ENCODE results near the gene NKAIN2.
"Not testable (repeated sequence)": the region's sequence is repeated elsewhere in the genome, so short reads cannot be mapped to it uniquely, and the experiment has no call there.

The NKAIN2 gene

DNA sequence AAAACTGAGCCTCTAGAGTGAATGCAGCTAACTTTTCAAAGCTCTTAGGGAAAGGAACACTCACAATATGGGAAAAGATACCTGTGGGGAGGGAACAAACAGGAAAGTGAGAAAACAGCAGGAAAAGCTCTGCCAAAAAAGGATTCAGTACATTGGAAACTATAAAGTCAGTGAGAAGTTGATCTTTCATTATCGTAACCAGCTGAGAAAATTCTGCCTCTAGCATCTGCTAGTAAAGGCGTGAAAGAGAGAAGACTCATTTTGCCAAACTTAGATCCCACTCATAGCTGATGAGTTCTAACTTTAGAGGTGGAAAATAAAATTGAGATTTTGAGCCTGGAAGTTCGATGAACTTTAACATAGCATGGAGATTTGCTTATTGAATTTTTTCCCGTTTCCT, 836.8 kb downstream of the NKAIN2 start:
- no peak for DNase-seq

DNA sequence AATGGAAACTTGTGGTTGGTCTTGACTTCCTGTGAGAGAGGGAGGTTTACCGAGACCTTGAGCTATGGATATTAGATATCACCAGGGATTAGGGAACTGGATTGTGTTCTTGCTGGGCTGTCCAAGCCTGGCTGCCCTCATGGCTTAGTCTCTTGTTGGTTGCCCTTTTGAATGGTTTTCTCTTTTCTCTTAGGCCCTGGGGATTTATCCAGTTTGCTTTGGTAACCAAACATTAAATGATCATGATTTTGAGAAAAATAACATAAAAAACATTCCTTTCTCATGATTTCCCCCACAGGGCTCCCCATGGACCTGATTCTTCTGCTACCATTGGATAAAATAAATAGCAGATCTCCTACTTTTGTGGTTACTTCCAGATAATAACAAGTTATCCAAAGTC, 852.2 kb downstream of the NKAIN2 start:
- no peak for DNase-seq

DNA sequence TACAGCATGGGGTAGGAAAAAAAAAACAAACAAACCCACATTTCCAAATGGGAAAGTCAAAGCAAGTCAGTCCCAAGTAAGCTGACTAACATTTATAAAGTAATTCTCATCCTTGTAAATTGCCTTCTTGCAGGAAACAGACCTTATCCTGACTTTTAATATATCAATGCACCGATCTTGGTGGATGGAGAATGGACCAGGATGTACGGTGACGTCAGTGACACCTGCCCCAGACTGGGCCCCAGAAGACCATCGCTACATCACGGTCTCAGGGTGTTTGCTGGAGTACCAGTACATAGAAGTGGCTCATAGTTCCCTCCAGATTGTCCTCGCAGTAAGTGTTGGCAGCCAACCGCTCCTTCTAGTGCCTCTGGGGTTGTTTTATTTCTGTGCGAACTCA, 854.4 kb downstream of the NKAIN2 start:
- no peak for DNase-seq

DNA sequence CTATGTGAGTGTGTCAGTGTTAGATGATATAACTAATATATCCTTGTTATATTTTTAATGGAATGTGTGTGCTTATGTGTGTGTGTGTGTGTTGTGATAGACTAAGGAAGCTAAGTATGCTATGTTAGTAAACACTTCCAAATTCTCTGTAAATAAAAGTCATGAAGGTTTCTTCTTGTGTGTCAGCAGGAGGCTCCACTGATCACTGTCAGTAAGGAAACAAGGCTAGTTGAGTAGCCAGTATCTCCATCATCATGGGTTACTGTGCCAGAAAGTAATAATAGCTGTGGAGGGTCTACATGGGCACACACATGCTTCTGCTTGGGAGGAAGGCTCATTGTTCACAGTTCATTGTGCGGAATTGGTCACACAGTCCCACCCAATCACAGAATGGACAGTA, 855.8 kb downstream of the NKAIN2 start:
- no peak for DNase-seq

DNA sequence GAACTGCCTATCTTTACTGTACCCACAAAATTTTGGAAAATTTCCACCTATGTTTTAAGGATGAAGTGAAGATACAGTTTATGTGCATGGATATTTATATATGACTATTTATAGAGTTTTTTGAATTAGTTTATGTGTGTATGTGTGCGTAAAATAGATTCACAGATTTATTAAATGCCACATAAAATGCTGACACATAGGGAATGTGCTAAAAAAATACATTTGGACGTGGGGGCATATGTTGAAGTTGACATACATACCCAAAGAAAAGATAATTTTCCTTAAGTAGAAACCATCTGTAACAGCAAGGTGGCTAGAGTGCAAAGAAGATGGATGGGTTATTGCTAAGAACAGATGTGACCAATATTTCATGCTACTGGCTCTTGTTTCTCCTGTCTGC, 856.5 kb downstream of the NKAIN2 start:
- no peak for DNase-seq

DNA sequence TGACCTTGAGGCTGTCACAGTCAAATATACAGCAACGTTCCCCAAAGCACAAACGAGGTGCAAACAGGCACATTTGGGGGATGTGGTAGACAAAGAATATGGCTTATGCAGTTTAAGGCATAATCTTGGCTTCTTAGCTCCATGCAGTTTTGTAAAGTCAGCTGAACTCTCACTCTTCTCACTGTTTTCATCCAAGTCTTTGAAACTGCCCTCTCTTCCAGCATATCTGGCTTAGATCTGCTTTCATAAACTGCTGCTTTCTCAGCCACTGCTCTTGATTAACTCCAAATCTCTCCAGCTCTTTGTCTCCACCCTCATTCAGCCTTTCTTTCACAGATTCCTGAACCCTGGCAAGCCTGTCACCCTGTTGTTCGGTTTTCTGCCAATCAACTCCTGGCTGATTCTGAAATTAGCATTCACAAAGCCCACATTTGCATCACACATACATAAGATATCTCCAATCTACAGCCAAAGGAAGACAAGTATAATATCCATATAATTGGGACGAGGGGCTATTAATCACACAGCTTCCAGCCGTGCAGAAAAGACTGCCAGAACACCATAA, 857.5 kb downstream of the NKAIN2 start:
- DNase-seq: peak; percentile 31

DNA sequence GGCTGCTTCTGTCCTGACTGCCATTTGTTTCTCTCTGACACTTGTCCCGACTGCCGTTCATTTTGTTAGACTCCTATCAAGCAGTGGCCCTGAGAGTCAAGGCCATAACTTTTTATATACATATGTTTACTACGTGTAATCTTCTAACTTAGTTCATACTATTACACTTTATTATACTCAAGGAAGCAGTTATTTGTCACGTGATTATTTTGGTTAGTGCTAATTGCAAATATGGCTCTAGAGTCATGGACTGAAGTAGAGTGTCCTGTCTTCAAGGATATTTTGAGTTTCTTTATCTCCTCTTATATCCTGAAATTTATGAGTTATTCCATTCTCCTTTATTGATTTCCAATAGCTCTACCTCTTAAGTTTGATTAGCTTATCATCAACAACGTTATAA, 864.4 kb downstream of the NKAIN2 start:
- no peak for DNase-seq

DNA sequence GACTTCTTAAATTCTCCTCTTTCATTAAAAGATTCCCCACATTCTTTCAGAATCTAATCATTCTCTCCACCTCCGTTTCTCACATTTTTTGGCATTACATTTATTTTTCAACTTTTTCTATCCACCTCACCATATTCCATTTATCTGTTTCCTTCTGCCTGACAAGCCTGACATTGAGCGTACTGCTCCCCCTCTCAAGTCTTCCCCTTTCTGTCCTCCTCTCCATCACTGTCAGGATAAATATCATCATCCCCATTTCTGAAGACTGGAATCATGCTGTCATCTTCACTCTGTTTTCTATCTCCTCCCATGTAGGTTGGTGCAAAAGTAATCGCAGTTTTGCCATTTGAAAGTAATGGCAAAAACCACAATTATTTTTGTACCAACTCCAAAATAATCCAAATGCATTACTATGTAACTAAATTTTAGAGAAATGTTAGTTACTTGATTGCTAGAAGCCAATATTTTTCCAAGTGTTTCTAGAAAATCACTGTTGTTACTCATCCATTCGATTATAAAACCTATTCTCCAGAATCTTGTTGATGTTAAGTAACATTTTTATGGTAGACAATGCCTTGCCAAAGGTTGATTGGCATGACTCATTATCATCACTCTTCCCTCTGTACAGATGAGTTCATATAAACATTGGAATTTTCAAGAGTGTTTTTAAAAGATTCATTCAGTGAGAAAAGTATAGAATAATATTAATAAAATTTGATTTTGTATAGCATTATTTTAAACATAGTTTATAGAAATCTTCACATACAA, 866.2 kb downstream of the NKAIN2 start:
- no peak for DNase-seq

DNA sequence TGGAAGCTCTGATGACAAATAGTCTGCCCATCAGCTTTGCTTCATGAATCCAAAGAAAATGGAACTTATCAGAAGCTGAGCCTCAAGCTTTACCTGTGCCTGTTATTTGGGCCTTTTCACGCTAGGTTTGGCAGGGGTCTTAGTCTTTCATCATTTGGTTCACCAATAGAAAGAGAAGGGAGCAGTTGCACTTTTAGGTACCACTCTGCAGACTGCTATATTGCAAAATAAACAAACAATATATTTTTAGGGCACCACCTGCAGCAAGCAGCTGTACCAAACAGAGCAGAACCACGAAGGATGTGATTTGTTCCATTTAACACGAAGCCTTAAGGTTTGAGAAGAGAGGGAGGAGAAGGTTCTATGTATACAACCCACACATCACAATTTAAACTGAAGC, 867.1 kb downstream of the NKAIN2 start:
- DNase-seq: no peak

DNA sequence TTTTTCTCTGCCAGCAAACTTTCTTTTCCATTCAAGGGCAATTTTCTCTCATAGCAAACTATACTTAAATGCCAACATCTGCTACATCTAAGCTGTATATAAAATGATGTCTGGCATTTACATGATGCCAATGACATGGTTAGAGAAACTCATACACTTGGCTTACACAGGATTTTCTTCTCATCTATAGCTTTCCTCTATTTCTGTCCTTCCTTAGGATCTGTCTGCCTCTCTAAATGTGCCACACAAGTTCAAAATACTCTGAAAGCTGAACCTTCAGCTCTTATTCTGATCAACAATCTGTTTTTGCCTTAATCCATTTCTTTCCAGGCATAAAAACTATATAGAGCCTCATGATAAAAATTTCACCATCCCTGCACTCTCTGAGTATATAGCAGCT, 867.7 kb downstream of the NKAIN2 start:
- DNase-seq: no peak

DNA sequence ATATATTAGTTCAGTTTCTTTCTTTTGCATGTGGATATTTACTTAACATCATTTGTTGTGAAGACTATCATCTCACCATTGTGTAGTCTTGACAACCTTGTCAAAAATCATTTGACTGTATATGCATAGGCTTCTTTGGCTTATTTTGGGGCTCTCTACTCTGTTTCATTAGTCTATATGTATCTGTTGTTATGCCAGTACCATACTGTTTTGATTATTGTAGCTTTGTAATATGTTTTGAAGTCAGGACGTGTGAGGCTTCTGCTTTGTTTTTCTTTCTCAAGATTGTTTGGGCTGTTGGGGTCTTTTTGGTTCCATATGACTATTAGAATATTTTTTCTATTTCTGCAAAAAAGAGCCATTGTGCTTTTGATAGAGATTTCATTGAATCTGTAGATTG, 870.4 kb downstream of the NKAIN2 start:
- DNase-seq: no peak

DNA sequence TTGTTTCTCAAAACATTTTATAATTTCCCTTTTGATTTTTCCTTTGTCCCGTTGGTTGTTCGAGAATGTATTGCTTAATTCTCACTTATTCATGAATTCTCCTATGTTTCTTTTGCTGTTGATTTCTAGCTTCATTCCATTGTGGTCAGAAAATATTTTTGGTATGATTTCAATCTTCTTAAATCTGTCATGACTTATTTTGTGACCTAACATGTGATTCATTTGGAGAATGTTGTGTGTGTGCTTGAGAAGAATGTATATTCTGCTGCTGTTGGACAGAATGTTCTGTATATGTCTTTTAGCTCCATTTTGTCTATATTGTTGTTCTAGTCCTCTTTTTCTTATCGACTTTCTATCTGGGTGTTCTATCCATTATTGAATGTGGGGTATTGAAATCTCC, 872.4 kb downstream of the NKAIN2 start:
- DNase-seq: no peak

DNA sequence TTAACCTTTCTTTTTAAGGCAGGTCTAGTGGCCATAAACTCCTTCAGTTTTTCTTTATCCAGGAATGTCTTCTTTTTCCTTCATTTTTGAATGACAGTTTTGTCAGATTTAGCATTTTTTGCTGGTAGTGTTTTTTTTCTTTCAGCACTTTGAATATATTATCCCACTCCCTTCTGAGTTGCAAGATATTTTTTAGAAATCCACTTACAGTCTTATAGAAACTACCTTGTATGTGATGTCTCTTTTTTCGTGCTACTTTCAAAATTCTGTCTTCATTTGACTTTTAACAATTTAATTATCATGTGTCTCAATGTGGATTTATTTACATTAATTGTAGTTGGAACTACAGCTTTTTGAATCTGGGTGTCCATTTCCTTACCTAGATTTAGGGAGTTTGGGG, 874.2 kb downstream of the NKAIN2 start:
- no peak for DNase-seq

DNA sequence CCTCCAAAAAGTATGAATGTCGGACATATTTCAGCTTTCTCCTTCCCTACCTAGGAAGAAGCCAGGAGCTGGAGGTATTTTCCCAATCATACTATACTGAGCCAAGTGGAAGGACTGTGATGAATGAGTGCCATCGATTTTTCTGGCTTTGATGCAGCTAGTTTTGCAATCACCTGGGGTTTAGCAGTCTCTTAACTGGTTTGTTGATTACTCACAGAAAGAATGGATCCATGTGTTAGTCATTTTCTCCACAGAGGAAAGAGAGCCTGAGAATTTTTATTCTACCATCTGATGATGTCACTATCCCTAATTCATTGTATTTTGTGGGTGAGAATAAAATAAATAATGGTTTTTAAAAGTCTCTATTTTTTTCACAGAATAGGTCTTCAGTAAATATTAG, 875.7 kb downstream of the NKAIN2 start:
- DNase-seq: no peak

DNA sequence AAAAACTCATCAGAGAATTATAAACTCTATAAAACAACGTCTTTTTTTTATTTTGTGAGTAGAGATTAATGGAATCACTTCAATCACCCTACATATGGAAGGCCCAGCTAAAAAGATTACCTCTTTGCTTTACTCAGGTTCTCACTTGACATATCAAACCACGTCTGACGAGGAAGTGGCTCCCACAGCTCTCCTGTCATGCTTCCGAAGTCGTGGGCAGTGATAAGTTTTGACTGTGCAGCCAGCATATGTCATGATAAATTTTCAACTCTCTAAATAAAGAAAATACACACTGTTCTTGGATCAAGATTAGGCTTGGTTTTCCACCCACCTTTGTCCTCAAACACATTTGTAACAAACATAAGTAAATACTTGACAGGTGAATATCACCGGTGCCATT, 879.1 kb downstream of the NKAIN2 start:
- no peak for DNase-seq

DNA sequence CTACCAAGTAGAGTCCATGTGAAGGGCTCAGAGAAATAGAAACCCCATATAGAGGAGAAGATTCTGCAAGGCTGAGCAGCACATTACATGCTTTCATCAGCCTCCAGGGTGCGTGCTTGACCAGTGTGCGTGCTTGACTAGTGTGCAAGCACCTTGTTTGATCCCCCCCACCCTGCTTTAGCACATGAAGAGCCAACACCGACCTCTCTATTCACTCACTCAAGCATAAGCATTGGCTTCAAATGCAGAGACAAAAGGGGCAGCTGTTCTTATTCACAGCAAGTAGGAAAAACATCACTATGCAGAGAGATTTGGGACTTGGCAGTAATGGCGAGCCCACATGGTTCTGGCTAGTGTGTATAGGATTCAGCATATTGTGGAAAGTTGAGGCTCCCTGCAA, 879.8 kb downstream of the NKAIN2 start:
- DNase-seq: peak; percentile 21

DNA sequence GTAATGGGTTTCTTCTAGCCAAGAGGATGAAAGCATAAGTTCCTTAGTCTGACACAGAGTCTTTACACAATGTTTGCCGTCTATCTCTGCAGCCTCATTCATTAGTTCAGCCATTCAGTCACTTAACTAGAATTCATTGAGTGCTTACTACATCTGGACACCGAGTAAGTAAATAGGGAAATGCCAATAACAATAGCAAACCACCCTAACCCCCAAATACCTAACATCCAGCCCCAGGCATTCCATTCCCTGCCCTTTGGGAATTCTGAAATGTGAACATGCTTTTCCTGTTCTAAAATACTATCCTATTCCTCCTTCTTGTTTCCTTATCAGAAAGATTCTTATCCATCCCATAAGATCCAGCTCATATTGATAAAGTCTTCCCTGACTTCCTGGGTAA, 881.0 kb downstream of the NKAIN2 start:
- no peak for DNase-seq

DNA sequence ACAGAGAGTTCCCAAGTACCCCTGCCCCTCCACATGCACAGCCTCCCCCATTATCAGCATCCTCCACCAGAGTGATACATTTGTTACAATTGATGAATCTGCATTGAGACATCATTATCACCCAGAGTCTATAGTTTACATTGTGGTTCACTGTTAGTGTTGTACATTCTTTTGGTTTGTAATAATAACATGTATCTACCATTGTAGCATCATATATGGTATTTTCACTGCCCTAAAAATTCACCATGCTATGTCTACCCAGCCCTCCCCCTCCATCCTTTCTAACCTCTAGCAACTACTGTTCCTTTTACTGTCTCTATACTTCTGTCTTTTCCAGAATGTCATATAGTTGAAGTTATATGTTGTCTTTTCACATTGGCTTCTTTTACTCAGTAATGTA, 884.7 kb downstream of the NKAIN2 start:
- no peak for DNase-seq

DNA sequence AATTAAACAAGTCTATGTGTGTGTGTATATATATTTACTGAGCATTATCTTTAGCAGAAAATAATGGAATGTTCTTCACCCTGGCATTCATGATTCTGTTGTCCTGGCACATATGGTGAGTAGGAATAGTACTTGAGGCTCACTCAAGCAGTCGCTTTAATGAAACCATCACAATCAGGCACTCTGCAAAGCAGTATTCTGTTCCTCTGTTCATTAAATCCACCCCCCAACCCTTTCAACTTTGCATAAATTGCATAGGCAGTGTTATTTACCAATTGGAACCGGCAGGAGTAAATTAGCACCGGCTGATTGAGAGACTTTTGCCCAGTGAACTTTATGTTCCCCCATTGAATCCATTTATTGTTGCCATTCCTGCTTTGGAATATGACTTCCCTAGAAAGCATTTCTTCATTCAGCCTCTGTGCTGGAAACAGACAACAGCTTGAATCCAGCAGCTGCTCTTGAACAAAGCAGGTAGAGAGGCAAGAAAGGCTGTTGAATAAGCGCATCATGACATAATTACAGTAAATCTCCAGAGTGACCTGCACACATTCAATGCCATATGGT, 890.6 kb downstream of the NKAIN2 start:
- peak; percentile 16 for DNase-seq

DNA sequence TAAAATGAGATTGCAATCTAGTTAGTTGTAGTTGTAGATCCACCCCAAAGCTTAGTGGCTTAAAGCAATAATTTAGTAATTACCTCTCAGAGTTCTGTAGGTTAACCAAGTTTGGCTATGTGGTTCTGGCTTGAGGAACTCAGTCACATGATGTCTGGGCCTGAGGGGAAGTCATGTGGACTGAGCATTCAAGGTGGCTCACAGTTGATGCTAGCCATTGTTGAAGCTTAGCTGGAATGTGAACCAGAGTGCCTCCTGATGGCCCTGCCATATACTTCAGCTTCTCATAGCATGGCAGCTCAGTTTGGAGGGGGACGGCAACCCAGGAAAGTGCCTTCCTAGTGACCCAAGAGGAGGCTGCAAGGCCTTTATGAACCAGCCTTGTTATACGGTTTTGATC, 895.4 kb downstream of the NKAIN2 start:
- no peak for DNase-seq

DNA sequence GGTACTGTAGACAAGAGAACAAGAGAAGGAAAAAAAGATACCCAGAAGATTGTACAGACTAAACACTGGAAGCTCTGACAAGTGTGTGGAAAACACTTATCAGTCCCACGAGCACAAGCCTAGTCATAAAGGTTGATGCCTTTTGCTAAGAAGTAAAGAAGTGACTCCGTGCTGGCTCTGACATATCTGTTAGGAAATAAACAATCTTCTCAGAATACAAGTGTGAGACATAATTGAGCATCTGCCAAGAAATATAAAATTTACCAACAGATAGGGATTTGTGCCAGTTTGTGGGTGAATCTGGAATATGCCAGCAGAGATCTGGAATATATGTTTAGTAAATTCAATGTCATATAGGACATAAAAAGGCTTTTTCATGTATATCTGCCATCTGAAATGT, 899.9 kb downstream of the NKAIN2 start:
- DNase-seq: no peak

DNA sequence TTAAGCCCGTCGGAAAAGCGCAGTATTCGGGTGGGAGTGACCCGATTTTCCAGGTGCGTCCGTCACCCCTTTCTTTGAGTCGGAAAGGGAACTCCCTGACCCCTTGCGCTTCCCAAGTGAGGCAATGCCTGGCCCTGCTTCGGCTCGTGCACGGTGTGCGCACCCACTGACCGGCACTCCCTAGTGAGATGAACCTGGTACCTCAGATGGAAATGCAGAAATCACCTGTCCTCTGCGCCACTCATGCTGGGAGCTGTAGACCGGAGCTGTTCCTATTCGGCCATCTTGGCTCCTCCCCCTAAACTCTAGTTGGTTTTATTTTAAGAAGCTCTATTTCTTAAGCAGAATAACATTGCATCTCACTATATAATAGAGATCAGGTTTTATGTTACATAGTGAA, 908.9 kb downstream of the NKAIN2 start:
- DNase-seq: not testable (repeated sequence)

DNA sequence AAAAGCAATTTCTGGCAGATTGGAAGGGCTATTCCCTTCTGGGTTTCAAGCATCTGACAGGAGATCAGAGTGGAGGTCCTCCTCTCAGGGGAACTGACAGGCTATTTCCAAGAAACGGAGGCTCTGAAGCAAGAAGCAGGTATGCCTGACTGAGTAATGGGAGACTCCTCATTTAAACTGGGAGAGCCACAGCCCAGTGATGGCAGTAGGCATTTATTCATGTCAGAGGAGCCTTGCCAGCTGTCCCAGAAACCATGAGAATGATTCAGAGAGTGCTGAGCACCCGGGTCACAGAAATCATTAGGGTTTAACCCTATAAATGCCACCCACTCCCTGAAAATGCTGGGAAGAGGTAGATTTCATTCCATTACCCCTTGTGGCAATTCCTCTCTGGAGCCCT, 911.1 kb downstream of the NKAIN2 start:
- peak; percentile 23 for DNase-seq

DNA sequence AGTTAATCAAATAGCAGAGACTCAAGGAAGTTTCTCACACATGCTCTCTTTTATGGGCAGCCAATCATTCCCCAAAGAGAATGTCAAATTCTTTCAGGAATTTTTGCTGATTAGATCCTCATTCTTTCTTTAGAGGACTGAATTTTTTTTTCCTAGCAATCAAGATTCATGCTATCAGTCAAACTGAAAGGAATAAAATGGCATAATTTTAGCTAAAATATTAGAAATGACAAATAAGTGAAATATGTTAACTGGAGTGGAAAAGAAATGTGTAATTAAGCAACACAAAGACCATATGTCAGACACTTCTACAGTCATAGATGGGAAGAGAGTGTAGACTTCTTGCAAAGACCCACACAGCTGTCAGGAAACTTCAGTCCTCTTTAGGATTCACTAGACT, 916.2 kb downstream of the NKAIN2 start:
- DNase-seq: peak; percentile 28

DNA sequence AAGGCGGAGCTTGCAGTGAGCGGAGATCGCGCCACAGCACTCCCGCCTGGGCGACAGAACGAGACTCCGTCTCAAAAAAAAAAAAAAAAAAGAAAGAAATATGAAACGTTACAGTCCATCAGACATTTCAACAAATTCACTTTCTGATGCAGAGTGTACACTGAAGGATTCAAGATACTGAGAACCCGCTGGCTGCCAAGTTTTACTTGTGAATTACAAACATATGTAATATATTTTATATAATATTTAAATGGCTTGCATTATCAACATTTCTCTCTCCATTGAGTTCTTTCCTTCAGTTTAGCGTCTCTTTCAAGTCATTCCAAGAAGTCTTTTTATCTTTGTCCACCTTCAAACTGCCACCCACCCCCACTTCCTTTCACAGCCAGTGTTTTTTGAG, 917.7 kb downstream of the NKAIN2 start:
- DNase-seq: no peak
